NCI-H82 treated with DMSO at 0.1 percent for 48 hours (cell line): ENCODE data around the gene UNC13C.

ENCODE experiments used
- DNase-seq: peaks from one replicate; lab custom pipeline; 2025; ENCODE audit not compliant: unreplicated experiment; lab: John Stamatoyannopoulos, UW

UNC13C gene

DNA sequence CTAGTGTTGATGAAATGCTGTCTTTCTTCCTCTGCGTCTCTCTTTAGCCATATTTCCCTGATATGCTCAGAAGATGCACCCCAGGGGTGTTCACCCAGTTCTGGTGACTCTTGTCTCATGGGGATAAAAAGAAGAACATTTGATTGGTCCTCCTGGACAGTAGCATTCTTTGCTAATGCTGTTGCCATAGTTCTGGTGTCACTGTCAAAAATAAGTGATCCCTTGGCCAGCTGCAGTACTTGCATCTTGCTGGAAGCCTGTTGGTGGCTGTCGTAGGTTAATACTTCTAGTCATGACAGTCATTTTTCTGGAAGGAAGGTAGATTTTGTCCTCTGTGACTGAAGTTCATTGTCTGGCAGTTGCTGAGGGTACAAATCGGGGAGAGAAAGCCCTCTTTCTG is 124.5 kb downstream of the UNC13C start:
- DNase-seq = no peak

DNA sequence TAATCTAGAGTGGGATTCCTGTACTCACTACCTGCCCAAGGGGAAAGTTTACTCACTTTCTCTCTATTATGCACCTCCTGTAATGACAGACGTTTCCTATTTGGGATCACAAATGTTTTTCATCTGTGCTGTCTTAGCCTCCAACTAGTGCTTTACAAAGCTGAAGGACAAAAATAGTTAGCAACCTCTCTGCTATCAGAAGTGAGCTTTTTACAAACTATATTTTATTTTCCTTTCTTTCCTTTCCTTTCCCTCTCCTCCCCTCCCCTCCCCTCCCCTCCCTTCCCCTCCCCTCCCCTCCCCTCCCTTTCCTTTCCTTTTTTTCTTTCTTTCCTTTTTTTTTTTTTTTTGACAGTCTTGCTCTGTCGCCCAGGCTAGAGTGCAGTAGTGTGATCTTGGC is 130.8 kb downstream of the UNC13C start:
- no peak for DNase-seq

DNA sequence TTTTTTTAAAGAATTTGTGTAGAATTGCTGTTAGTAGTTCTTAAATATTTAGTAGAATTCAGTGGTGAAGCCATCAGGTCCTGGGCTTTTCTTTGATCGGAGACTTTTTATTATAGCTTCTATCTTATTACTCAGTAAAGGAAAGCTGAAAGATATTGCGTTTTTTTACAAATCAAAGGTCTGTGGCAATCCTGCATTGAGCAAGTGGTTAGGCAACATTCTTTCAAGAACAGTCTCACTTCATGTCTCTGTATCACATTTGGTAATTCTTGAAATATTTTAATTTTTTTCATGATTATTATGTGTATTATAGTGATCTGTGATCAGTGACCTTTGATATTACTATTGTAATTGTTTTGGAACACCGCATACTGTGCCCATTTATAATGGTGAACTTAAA is 140.8 kb downstream of the UNC13C start:
- no peak for DNase-seq

- no peak for DNase-seq
These were observed 142.8 kb downstream of the UNC13C start for GRCh38 chr15:54120949-54121463.

DNA sequence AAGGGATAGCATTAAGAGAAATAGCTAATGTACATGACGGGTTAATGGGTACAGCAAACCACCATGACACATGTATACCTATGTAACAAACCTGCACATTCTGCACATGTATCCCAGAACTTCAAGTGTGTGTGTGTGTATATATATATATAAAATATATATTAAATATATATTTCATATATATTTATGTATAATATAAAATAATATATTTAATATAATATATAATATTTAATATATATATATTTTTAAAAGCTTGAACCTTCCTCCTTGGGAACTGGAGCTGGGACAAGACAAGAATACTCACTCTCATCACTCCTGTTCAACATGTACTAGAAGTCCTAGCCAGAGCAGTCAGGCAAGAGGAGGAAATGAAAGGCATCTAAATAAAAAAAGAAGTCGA is 149.3 kb downstream of the UNC13C start:
- no peak for DNase-seq

DNA sequence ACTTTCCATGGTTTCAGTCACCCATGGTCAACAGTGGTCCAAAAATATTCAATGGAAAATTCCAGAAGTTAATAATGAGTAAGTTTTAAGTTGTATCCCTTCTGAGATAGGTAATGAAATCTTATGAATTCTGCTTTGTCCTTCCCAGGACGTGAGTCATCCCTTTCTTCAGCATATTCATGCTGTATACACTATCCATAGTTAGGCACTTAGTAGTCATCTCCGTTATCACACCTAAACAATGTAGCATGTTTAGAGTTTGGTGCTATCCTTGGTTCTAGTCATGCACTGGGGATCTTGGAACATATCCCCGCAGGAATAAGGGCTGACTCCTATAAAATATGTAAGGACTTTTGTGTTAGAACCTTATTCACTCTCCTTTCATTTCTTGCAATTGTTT is 153.2 kb downstream of the UNC13C start:
- no peak for DNase-seq

DNA sequence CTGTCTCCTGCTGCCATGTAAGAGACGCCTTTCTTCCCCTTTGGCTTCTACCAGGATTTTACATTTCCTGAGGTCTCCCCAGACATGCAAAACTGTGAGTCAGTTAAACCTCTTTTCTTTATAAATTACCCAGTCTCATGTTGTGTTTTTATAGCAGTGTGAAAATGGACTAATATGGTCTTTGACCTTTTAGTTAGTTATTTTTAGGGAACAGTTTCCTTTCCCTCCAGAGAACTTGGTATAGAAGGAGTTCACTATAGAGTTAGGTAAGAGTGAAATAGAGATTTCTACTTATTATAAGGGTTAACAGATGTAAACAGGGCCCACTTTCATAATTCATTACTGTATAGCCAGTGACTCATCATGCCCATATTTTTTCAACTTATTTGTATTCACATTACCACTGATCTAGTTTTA is 170.9 kb downstream of the UNC13C start:
- DNase-seq = no peak

GRCh38 chr15:54150255-54150654 is 172.0 kb downstream of the UNC13C start:
- DNase-seq = no peak

- no peak for DNase-seq
These were observed 180.8 kb downstream of the UNC13C start for GRCh38 chr15:54159012-54159411.

DNA sequence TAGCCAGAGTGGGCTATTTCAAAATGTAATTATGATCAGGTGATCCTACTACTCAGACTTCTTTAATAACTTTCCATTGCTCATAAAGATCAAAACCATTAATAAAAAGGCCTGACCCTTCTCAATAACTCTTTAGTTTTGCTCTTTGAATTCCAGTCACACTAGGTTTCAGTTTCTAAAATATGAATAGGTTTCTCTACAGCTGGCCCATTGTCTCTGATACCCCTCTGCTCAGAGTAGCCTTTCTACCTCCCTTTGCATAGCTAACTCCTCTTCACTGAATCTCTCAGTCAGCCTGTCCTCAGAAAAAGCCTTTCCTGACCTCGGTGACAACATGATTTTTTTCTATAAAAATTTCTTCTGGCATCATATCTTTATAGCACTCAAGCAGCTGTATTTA is 209.1 kb downstream of the UNC13C start:
- DNase-seq = no peak

DNA sequence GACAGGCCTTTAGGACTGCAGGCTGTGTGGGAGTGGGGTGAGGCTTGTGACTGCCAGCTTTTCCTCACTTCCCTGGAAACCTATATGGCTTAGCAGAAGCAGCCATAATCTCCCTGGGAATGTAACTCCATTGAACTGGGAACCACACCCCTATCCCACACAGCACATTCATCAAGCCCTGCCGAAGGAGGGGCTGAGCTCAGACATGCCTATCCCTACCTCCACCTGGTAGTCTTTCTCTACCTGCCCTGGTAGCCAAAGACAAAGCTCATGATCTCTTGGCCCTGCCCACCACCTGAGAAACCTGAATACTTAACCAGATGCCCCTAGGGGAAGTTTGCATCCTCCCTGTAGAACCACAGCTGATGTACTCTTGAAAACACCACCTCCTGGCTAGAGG is 219.8 kb downstream of the UNC13C start:
- DNase-seq = no peak

DNA sequence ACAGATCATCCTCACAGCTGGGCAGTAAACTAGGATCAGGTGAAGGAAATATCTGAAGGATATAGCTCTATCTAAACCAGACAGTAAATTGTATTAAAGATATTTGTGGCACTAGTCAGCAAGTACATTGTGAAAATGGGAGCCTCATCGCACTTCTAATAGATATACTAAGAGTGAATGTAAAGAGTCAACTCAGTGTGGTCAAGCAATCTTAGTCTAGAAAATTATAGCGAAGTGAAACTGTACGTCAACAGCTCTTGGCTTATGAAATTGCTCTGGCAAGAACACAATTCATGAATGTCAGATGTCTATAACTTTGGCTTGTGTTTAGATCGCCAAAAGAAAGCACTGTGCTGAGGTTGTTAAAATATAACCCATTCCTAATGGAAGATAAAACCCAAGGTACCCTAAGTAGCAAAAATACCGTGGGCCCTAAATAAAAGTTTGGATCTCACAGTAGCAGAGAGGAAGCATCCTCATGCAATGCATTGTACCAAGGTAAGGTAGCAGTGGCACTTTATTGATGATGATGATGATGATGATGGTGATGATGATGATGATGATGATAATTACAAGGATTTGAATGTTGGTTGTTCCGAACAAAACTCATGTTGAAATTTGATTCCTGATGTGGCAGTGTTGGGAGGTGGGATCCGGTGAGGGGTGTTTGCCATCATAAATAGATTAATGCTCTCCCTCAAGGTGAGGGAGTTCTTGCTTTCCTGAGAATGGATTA is 228.5 kb downstream of the UNC13C start:
- DNase-seq = no peak

GRCh38 chr15:54208786-54209185 is 230.5 kb downstream of the UNC13C start:
- no peak for DNase-seq

DNA sequence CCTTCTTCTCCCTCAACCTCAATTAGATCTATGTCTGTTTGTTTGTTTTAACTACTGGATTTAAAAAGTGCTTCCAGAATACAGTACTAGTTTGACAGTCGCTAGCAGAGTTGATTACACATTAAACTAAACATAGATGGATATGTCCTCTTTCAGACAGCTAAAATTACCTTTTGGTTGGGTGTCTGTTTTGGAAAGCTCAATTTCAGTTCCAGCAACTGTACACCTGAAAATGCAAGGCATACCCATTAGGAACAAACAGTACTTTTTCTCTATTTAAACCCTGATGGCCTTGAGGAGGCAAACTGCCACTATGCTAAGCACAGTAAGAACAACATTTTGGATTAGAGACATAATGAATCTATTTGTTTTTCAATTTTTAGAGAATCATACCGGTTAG is 234.4 kb downstream of the UNC13C start:
- DNase-seq = no peak

GRCh38 chr15:54226455-54226854 is 248.2 kb downstream of the UNC13C start:
- no peak for DNase-seq

GRCh38 chr15:54227569-54227968 is 249.3 kb downstream of the UNC13C start:
- DNase-seq = no peak

DNA sequence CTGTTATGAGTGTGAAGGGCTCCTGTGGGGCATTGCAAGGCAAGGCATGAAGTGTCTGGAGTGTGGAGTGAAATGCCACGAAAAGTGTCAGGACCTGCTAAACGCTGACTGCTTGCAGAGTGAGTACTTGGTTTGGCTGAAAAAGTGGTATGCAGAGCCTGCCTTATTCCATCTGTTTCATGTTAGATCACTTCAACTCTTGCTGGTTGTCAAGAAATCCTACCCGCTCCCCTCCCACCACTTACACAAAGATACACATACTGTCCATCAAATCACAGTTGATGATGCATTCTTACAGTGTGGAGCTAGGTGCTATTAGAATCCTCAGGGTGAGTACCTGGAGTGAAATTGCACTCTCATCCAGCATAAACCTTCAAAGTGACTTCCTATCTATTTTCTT is 272.1 kb downstream of the UNC13C start:
- no peak for DNase-seq

GRCh38 chr15:54256190-54256589 is 277.9 kb downstream of the UNC13C start:
- no peak for DNase-seq

- DNase-seq = no peak
These were observed 295.7 kb downstream of the UNC13C start for GRCh38 chr15:54273928-54274327.

GRCh38 chr15:54277834-54278233 is 299.6 kb downstream of the UNC13C start:
- no peak for DNase-seq

DNA sequence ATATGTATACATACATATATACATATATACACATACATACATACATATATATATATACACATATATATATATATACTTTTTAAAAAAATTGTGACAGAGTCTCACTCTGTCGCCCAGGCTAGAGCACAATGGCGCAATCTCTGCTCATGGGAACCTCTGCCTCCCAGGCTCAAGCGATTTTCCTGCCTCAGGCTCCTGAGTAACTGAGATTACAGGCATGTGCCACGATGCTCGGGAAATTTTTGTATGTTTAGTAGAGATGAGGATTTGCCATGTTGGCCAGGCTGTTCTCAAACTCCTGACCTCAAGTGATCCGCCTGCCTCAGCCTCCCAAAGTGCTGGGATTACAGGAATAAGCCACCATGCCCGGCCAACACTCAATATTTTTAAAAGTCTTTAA is 302.5 kb downstream of the UNC13C start:
- DNase-seq = no peak

DNA sequence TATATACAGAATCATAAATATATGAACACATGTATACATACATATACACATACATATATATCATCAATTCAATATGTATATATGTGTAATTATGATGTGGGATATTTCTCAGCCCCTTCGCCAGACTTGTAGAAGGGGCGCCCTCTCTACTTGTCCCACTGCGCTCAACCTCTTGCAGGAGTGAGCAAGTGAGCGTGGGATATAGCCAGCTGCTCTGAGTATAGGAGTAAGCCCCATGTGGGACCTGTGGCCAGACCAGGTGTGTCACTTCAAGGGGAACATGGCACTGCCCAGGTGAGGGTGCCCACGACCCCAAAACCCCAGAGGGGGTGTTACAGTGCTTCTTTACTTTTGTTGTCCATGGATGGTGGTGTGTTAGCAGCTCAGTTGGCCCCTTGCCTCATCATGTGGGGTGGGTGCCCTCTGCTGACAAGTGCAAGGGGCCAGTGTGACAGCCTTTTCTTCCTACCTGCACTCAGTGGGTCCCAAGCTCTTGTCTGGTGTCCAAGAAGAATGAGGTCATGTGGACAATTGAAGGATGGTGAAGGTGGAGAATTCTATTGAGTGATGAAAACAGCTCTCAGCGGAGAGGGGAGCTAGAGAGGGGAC is 304.1 kb downstream of the UNC13C start:
- DNase-seq = no peak

- no peak for DNase-seq
These were observed 309.8 kb downstream of the UNC13C start for GRCh38 chr15:54288049-54288448.
